ENCODE results near the gene PDILT. TPM values are rescaled to one million over a fixed set of nuclear protein-coding genes. Genes with fewer than 3 reads are reported as not detected.

PDILT gene
- total RNA-seq, 4 donors from 2014 or later, result not detected

GRCh38 chr16:20401475-20402016 is 3.0 kb downstream of the PDILT start:
- H3K9me3 ChIP-seq, result no peaks in the 10 kb centered on the region
- no peaks in the 10 kb centered on the region for H3K36me3 ChIP-seq
- DNase-seq, result peak in 1 of 2 donors; percentile 25
- H3K27me3 ChIP-seq, result no peaks in the 10 kb centered on the region
- H3K4me3 ChIP-seq (replicated peaks in 1 of 3), result no peak overlapping the region
- TF ChIP-seq CTCF (IDR thresholded peaks at IDR 0.05), result no peak
- TF ChIP-seq POLR2A (IDR thresholded peaks at IDR 0.05), result no peak
- no peaks in the 10 kb centered on the region for H3K4me1 ChIP-seq
- intact Hi-C loops (cut with DNase I), result no loop called here
- H3K27ac ChIP-seq, result no peak overlapping the region
- 66 to 69% methylated on average over 4 to 8 of the region's 8 CpGs for WGBS, 2 donors

- Histone ChIP-seq H3K9me3 (no peaks in the 10 kb centered on the region), H3K4me3 (replicated peaks in 1 of 3) (no peak overlapping the region), H3K4me1 (no peaks in the 10 kb centered on the region), H3K27me3 (no peaks in the 10 kb centered on the region), H3K27ac (no peak overlapping the region), H3K36me3 (no peaks in the 10 kb centered on the region)
- TF ChIP-seq CTCF (IDR thresholded peaks at IDR 0.05), result no peak
- no peak for TF ChIP-seq POLR2A (IDR thresholded peaks at IDR 0.05)
- DNase-seq, result no peak
- WGBS, 2 donors, result 54 to 61% methylated on average over 2 of the region's 2 CpGs
- intact Hi-C loops (cut with DNase I), result no loop called here
Measured at GRCh38 chr16:20401066-20401465, 3.5 kb downstream of the PDILT start.

- TF ChIP-seq CTCF (IDR thresholded peaks at IDR 0.05) (no peak), POLR2A (IDR thresholded peaks at IDR 0.05) (no peak)
- Histone ChIP-seq H3K27me3 (no peaks in the 10 kb centered on the region), H3K36me3 (no peaks in the 10 kb centered on the region), H3K9me3 (no peaks in the 10 kb centered on the region), H3K4me1 (no peaks in the 10 kb centered on the region), H3K27ac (no peak overlapping the region), H3K4me3 (replicated peaks in 1 of 3) (no peak overlapping the region)
- WGBS, 2 donors, result 62 to 82% methylated on average over 7 of the region's 7 CpGs
- no peak for DNase-seq
- intact Hi-C loops (cut with DNase I), result no loop called here
Measured at GRCh38 chr16:20399185-20399584, 5.4 kb downstream of the PDILT start.

GRCh38 chr16:20398603-20399002 is 5.9 kb downstream of the PDILT start:
- no peaks in the 10 kb centered on the region for H3K4me1 ChIP-seq
- no peaks in the 10 kb centered on the region for H3K9me3 ChIP-seq
- no peaks in the 10 kb centered on the region for H3K36me3 ChIP-seq
- H3K27me3 ChIP-seq, result no peaks in the 10 kb centered on the region
- H3K4me3 ChIP-seq (replicated peaks in 1 of 3), result no peak overlapping the region
- no peak for DNase-seq
- WGBS, 2 donors, result 82 to 84% methylated on average over 3 of the region's 3 CpGs
- no peak for TF ChIP-seq POLR2A (IDR thresholded peaks at IDR 0.05)
- TF ChIP-seq CTCF (IDR thresholded peaks at IDR 0.05), result no peak
- H3K27ac ChIP-seq, result no peak overlapping the region
- intact Hi-C loops (cut with DNase I), result no loop called here

- DNase-seq, result no peak
- H3K36me3 ChIP-seq, result no peaks in the 10 kb centered on the region
- intact Hi-C loops (cut with DNase I), result no loop called here
- no peak overlapping the region for H3K27ac ChIP-seq
- 88 to 90% methylated on average over 7 of the region's 7 CpGs for WGBS, 2 donors
- no peaks in the 10 kb centered on the region for H3K9me3 ChIP-seq
- H3K4me3 ChIP-seq (replicated peaks in 1 of 3), result no peak overlapping the region
- no peaks in the 10 kb centered on the region for H3K27me3 ChIP-seq
- TF ChIP-seq POLR2A (IDR thresholded peaks at IDR 0.05) (no peak), CTCF (IDR thresholded peaks at IDR 0.05) (no peak)
- no peaks in the 10 kb centered on the region for H3K4me1 ChIP-seq
Measured at GRCh38 chr16:20397468-20398074, 7.0 kb downstream of the PDILT start.

Data from thyroid gland (tissue), 4 donors.